GM19193 (cell line): Measurements from ENCODE around the gene CORO2B.

Experiments used
- POLR2A ChIP-seq: IDR thresholded peaks from 4 replicates; pipeline ENCODE4 v1.6.1; 2011; ENCODE audit not compliant: insufficient read depth, insufficient read length; ENCODE audit errors: extremely low read depth

CORO2B gene

GRCh38 chr15:68578175-68578979 is 416 bp upstream of the CORO2B start:
- no peak for TF ChIP-seq POLR2A

DNA sequence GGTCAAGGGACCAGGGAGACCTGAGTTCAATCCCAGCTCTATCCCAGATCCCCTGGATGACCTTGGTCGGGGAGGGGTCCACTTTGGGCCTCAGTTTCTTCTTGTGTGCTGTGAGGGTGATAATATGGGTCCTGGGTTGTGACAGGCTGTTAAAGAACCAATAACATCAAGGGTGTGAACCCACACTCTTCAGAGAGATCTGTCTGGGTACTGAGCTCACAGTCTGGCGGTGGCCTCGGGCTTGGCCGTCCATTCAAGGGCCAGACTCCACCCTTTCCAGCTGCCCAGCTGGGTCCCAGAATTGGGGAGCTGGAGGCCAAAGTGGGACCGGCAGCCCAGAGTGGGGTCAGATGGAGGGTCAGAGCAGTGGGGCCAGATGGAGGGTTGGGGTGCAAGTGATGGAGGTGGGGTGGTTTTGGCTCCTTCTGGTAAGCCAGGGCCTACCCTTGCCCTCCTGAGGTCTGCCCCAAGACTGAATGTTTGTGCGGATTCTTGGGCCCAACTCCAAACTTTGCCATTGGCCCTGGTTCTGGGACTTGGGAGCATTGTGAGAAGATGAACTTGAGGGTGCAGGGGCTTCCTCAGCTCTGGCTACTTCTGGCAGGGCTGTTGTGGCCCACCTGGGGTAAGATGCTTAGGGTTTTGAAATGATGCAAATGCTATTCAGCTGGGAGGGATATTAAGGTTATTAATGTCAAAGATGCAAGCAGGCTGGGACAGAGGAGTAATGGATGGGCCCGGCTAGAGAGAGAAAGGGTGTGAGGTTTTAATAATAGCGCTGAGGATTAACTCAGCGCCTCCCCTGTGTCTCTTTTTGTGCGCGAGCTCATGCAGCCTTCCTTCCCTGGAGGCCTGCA is 1.5 kb downstream of the CORO2B start:
- no peak for TF ChIP-seq POLR2A

GRCh38 chr15:68580883-68581155 is 2.0 kb downstream of the CORO2B start:
- TF ChIP-seq POLR2A: no peak

- no peak for TF ChIP-seq POLR2A
These were observed 2.9 kb downstream of the CORO2B start for GRCh38 chr15:68581725-68582124.

- TF ChIP-seq POLR2A: no peak
These were observed 3.4 kb downstream of the CORO2B start for GRCh38 chr15:68582236-68582635.

DNA sequence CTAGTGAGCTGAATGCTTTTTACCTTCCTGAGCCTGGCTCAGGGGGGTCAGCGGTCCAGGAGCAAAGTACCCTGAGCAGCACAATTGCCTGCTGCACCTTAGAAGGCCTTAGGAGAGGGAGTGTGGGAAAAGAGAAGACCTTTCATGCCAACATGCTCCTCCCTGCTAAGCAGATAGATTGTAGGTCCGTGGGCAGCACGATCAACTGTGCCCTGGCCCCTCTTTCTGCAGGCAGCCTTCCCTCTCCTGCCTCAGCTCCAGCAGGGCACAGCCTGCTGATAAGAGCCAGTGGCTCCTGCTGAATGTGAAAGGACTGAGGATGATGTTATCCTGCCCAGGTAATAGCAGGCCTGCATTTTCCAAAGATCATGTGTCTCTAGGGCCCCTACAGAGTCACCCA is 4.1 kb downstream of the CORO2B start:
- TF ChIP-seq POLR2A: no peak

GRCh38 chr15:68583321-68583720 is 4.5 kb downstream of the CORO2B start:
- TF ChIP-seq POLR2A: no peak

DNA sequence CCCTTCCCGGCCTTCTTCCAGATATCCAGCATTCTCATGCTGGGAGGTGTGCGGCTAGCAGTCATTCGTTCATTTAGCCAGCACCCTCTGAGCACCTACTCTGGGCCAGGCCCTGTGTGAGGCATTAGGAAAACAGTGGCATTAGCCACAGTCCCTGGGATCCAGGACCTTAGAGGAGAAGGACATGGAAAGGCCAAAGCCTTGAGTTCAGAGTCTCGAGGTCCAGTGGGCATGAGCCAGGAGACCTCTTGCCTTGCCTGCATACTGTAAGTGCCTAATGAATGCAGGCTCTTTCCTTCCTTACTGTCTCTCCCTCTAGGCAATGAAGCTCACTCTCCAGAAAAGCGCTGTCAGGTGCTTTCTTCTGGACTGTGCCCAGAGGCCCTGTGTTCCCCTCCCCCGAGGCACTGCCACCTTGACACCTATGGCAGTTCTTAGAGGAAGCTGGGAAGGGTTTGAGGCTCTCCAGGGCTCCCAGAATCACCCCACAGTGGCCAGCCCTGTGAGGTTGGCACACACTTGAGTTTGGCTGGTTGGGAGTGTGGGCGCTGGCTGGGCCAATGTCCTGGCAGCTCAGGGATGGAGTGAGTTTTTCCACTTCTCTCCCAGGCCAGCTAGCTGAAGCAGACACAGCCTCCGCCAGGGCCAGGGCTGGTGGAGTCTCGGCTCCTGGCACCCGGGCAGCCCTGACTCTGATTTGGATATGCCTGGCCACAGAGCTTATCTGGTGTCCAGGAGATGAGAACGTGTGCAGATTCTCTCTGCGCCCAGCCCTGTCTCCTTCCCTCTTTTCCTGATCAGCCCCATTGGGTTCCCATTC is 5.4 kb downstream of the CORO2B start:
- TF ChIP-seq POLR2A: no peak

DNA sequence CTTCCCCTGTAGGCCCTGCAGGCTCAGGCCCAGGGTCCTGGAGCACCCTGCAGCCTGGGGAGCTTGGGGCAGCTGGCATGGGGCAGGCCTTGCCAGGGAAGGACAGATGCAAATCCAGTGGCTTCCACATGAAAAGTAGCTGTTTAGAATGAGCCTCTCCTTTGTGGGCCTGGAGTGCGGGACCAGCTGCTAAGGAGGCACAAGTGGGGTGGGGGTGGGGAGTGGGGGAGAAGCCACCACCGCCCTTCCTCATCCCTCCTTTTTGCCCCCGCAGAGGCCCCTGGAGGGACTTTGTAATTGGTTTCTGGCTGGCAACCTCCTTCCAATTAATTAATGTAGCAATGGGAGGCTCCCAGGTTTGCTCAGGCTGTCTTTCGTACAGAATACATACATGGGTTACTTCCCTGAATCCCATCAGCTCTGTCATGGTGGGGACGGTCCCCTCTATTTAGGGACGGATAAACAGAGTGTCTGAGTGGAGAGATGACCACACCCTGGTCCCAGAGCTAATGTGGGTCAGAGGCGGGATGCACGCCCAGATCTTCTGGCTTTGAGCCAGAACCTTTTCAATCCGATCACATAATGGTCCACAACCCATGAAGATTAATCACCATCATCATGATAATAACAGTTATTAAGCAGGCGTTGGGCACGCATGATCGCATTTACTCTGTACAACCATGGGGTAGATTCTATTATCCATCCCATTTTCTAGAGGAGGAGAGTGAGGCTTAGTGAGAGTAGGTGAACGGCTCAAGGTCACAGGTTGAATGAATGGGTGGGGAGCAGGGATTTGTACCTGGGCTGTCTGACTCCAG is 6.2 kb downstream of the CORO2B start:
- no peak for TF ChIP-seq POLR2A

DNA sequence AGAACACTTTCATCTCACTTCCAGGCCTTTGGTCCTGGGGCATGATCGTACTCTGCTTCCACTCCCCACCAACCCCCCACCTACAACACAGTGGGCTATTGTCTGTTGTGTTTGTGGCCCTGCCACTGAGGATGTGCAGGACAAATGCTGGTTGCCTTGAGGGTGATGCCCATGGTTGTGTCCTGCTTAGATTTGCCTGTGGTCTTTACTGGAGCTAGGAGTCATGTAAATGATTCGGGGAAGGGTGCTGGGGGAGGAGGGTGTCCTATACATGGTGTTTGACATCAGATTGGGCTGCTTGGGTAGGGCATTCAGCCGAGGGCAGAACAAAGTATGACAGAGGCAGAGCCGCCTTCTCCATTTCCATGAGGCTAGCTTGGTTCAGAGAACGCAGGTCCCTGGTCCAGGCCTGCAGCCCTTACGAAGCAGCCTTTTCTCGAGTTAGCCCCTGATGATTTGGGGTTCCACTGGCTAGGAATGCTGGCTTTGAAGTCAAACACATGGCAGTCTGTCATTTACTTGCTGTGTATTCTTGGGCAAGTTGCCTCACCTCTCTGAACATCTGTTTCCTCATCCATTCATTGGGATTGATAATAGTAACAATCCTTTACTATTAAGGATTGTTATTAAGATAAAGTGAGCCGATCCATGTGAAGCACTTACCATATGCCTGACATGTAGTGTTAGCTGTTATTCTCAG is 6.9 kb downstream of the CORO2B start:
- TF ChIP-seq POLR2A: no peak

DNA sequence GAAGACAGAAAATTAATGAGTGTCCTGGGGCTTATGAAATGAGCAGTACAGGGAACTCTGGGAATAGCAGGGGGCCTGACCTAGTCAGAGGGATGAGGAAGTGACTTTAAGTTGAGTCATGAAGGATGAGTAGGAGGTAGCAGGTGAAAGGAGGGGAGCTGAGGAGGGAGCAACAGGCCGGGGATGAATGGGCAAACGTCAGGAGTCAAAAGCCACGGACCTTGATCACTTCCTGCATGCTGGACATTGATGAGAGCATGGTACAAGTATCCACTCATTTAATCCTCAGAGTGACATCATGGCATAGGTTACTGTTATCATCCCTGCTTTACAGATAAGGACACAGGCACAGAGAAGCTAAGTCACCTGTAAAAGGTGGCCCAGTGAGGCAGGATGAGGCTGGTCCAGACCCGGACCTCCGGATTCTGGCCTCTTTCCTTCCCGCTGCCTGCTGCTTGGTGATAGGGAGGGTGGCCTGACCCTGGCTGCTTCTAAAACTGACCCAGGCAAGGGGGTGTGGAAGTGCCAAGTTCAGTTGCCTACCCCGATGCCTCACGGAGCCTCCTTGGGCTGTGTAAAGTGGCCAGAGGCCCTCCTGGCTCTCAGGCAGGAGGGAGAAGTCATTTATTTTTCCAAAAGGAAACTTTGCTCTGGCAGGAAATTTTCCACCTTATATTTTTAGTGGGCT is 7.6 kb downstream of the CORO2B start:
- no peak for TF ChIP-seq POLR2A

GRCh38 chr15:68587769-68588385 is 9.1 kb downstream of the CORO2B start:
- TF ChIP-seq POLR2A: no peak

GRCh38 chr15:68589053-68589452 is 10.3 kb downstream of the CORO2B start:
- no peak for TF ChIP-seq POLR2A
